ENCODE measurements around the gene TYW1.
"Not testable (repeated sequence)": the region's sequence is repeated elsewhere in the genome, so short reads cannot be mapped to it uniquely, and the experiment has no call there.

The TYW1 gene

GRCh38 chr7:67171151-67171550 is 174.5 kb downstream of the TYW1 start:
- not testable (repeated sequence) for DNase-seq (ENCODE audit: low read depth); H3K4me3 ChIP-seq (ENCODE audit: low read depth, low read length)

GRCh38 chr7:67176730-67177129 is 180.1 kb downstream of the TYW1 start:
- not testable (repeated sequence) for DNase-seq (ENCODE audit: low read depth); H3K4me3 ChIP-seq (ENCODE audit: low read depth, low read length)

GRCh38 chr7:67178915-67179688 is 182.5 kb downstream of the TYW1 start:
- not testable (repeated sequence) for DNase-seq (ENCODE audit: low read depth); H3K4me3 ChIP-seq (ENCODE audit: low read depth, low read length)

- DNase-seq (ENCODE audit: low read depth); H3K4me3 ChIP-seq (ENCODE audit: low read depth, low read length): not testable (repeated sequence)
These were observed 186.5 kb downstream of the TYW1 start for GRCh38 chr7:67182956-67183750.

GRCh38 chr7:67184912-67185659 is 188.5 kb downstream of the TYW1 start:
- not testable (repeated sequence) for H3K4me3 ChIP-seq (ENCODE audit: low read depth, low read length); DNase-seq (ENCODE audit: low read depth)

- DNase-seq (ENCODE audit: low read depth); H3K4me3 ChIP-seq (ENCODE audit: low read depth, low read length): not testable (repeated sequence)
These were observed 189.1 kb downstream of the TYW1 start for GRCh38 chr7:67185660-67186129.

GRCh38 chr7:67189160-67189559 is 192.5 kb downstream of the TYW1 start:
- H3K4me3 ChIP-seq (ENCODE audit: low read depth, low read length); DNase-seq (ENCODE audit: low read depth): not testable (repeated sequence)

GRCh38 chr7:67189801-67190465 is 193.3 kb downstream of the TYW1 start:
- H3K4me3 ChIP-seq (ENCODE audit: low read depth, low read length); DNase-seq (ENCODE audit: low read depth): not testable (repeated sequence)

- not testable (repeated sequence) for DNase-seq (ENCODE audit: low read depth); H3K4me3 ChIP-seq (ENCODE audit: low read depth, low read length)
These were observed 194.5 kb downstream of the TYW1 start for GRCh38 chr7:67191002-67191720.

- H3K4me3 ChIP-seq (ENCODE audit: low read depth, low read length); DNase-seq (ENCODE audit: low read depth): not testable (repeated sequence)
These were observed 195.6 kb downstream of the TYW1 start for GRCh38 chr7:67192123-67192702.

GRCh38 chr7:67192889-67193613 is 196.4 kb downstream of the TYW1 start:
- DNase-seq (ENCODE audit: low read depth) = peak; percentile 43
- not testable (repeated sequence) for H3K4me3 ChIP-seq (ENCODE audit: low read depth, low read length)

- not testable (repeated sequence) for DNase-seq (ENCODE audit: low read depth); H3K4me3 ChIP-seq (ENCODE audit: low read depth, low read length)
These were observed 199.5 kb downstream of the TYW1 start for GRCh38 chr7:67196176-67196575.

GRCh38 chr7:67198865-67199526 is 202.4 kb downstream of the TYW1 start:
- not testable (repeated sequence) for DNase-seq (ENCODE audit: low read depth); H3K4me3 ChIP-seq (ENCODE audit: low read depth, low read length)

GRCh38 chr7:67205772-67206171 is 209.1 kb downstream of the TYW1 start:
- DNase-seq (ENCODE audit: low read depth); H3K4me3 ChIP-seq (ENCODE audit: low read depth, low read length): not testable (repeated sequence)

GRCh38 chr7:67206452-67206851 is 209.8 kb downstream of the TYW1 start:
- DNase-seq (ENCODE audit: low read depth) = no peak
- no peak overlapping the region for H3K4me3 ChIP-seq (ENCODE audit: low read depth, low read length)

- not testable (repeated sequence) for H3K4me3 ChIP-seq (ENCODE audit: low read depth, low read length); DNase-seq (ENCODE audit: low read depth)
These were observed 212.0 kb downstream of the TYW1 start for GRCh38 chr7:67208656-67209055.

- H3K4me3 ChIP-seq (ENCODE audit: low read depth, low read length) = no peak overlapping the region
- no peak for DNase-seq (ENCODE audit: low read depth)
These were observed 212.6 kb downstream of the TYW1 start for GRCh38 chr7:67209256-67209655.
